CD4-positive, alpha-beta memory T cell (primary cell): Measurements from ENCODE around the gene SCO2. TPM values are rescaled to one million over a fixed set of nuclear protein-coding genes. Genes with fewer than 3 reads are reported as not detected.
A peak's percentile ranks its signal among the peaks of the same experiment; 100 is the strongest.

ENCODE experiments used
- CTCF ChIA-PET: fragments of 350-600 bp; sonication (Branson Sonifier 250); formaldehyde crosslinking; loops from one replicate; lab custom pipeline; 2021; ENCODE audit warnings: inconsistent platforms; ENCODE audit not compliant: partially characterized antibody; lab: Charles Lee
- POLR2A ChIA-PET: fragments of 350-600 bp; sonication (Branson Sonifier 250); formaldehyde crosslinking; loops from one replicate; lab custom pipeline; 2021; ENCODE audit not compliant: partially characterized antibody; lab: Charles Lee
- DNase-seq, 5 donors: peaks; one replicate each; pipeline versions ENCODE4 v3.0.0 to v3.0.0-alpha.2; 2020 to 2022; ENCODE audit warnings: mixed read lengths in 1 of 5
- H3K27ac ChIP-seq: one replicate; pipeline ENCODE4 v1.7.0; 2013; ENCODE audit warnings: low read depth, low read length
- H3K27me3 ChIP-seq: 2 replicates; pipeline ENCODE4 v1.7.0; 2013; ENCODE audit warnings: mild to moderate bottlenecking, low read length, moderate library complexity; ENCODE audit not compliant: insufficient read depth
- H3K36me3 ChIP-seq: 2 replicates; pipeline ENCODE4 v1.7.0; 2013; ENCODE audit warnings: mild to moderate bottlenecking, low read length, moderate library complexity; ENCODE audit not compliant: insufficient read depth
- H3K4me1 ChIP-seq: 2 replicates; pipeline ENCODE4 v1.7.0; 2013; ENCODE audit warnings: mild to moderate bottlenecking, low read length, moderate library complexity; ENCODE audit not compliant: insufficient read depth
- H3K4me3 ChIP-seq, 2 donors: one replicate each; pipeline ENCODE4 v1.7.0; 2013; ENCODE audit warnings: low read length in 2 of 2, mild to moderate bottlenecking in 1 of 2
- H3K9me3 ChIP-seq, 2 donors: one replicate each; pipeline ENCODE4 v1.7.0; 2013; ENCODE audit warnings: low read length in 2 of 2, control low read depth in 1 of 2; ENCODE audit not compliant: control insufficient read depth in 1 of 2
- H3K27ac Mint-ChIP-seq, 7 donors: one replicate each; pipeline ENCODE4 v1.8.0; 2020 to 2021; ENCODE audit warnings: mixed read lengths in 7 of 7, mild to moderate bottlenecking in 6 of 7, inconsistent platforms in 3 of 7, moderate library complexity in 3 of 7
- H3K27me3 Mint-ChIP-seq, 2 donors: one replicate each; pipeline ENCODE4 v1.8.0; 2020 to 2021; ENCODE audit warnings: mixed read lengths in 2 of 2
- H3K36me3 Mint-ChIP-seq, 2 donors: one replicate each; pipeline ENCODE4 v1.8.0; 2020 to 2021; ENCODE audit warnings: mixed read lengths in 2 of 2, inconsistent platforms in 1 of 2, mild to moderate bottlenecking in 1 of 2
- H3K4me1 Mint-ChIP-seq, 4 donors: one replicate each; pipeline ENCODE4 v1.8.0; 2020 to 2021; ENCODE audit warnings: mixed read lengths in 4 of 4, mild to moderate bottlenecking in 1 of 4
- H3K4me3 Mint-ChIP-seq, 8 donors: one replicate each; pipeline ENCODE4 v1.8.0; 2020 to 2021; ENCODE audit warnings: mixed read lengths in 8 of 8, mild to moderate bottlenecking in 7 of 8, moderate library complexity in 6 of 8, inconsistent platforms in 3 of 8
- H3K9me3 Mint-ChIP-seq, 8 donors: one replicate each; pipeline ENCODE4 v1.8.0; 2020 to 2021; ENCODE audit warnings: mixed read lengths in 8 of 8, mild to moderate bottlenecking in 5 of 8, inconsistent platforms in 3 of 8, moderate library complexity in 1 of 8
- intact Hi-C: fragments of 100-400 bp; cut with micrococcal nuclease; formaldehyde crosslinking; loops from one replicate; pipeline ENCODE4 v1.15.1; 2023
- polyA plus RNA-seq, 2 donors: library from polyadenylated mRNA; unstranded; fragments of 300-500 nt; fragmentation: Illumina TruSeq; gene quantifications; one replicate each; pipeline ENCODE4 v1.2.3, GENCODE V29; 2021
- total RNA-seq, 2 experiments: library from RNA; stranded (reverse); gene quantifications; one replicate each; pipeline ENCODE4 v1.2.3, GENCODE V29; 2021

The SCO2 gene, protein sequence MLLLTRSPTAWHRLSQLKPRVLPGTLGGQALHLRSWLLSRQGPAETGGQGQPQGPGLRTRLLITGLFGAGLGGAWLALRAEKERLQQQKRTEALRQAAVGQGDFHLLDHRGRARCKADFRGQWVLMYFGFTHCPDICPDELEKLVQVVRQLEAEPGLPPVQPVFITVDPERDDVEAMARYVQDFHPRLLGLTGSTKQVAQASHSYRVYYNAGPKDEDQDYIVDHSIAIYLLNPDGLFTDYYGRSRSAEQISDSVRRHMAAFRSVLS
- total RNA-seq (not detected), polyA plus RNA-seq (1 to 10 TPM; 3.6 to 8.1 TPM)

DNA sequence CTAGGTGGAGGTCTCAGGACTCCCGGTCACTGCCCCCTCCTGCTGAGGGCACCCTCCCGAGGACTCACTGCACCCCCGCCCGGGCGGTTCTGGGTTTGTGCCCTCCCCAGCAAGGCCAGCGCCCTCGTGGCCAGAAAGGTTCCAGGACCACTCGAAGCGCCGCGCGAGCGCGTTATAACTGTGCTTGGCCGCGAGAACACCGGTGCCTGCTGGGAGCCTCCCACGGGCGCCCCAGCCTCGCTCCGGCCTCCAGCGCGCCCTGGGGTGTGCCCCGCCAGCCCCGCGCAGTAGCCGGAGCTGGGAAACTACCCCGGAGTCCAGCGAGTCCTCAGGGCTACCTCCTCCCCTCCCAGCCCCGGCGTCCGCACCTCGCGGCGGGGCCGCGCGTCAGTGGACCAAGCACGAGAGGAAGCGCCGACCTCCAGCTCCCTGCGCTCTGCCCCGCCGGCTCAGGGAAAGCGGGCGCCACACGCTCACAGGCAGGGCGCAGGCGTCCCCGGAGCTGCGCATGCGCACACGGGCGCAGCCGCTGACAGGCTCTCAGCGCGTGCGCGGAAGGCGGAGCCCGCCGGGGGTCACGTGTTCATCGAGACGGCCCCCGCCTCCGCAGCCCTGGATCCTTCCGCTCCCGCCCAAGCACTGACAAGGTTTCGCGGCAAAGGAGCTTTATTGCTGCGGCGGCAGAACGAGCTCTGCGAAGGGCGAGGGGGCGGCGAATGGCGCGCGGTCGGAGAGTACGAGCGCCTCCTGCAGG lies at the start of gene SCO2:
Gene SCO2, minus strand, starts transcription at position 495 of the 754 bp plus-strand sequence. CDS start 1,187 bp downstream, outside the sequence.
- Mint-ChIP-seq H3K36me3 (peaks cover 7 to 21% of the 10 kb centered on the region in 2 donors), H3K4me1 (peaks cover 14 to 39% (median 26%) of the 10 kb centered on the region in 4 donors), H3K27ac (peak within 1 kb of the TSS; percentile 84 to 97 (median 94)), H3K4me3 (peak within 1 kb of the TSS; percentile 86 to 94 (median 92)), H3K27me3 (no peaks in the 10 kb centered on the region), H3K9me3 (no peaks in the 10 kb centered on the region)
- peaks cover 46% of the 10 kb centered on the region for H3K4me1 ChIP-seq
- peaks cover 27% of the 10 kb centered on the region for H3K36me3 ChIP-seq
- peak within 1 kb of the TSS; percentile 96 for H3K27ac ChIP-seq
- H3K27me3 ChIP-seq = no peaks in the 10 kb centered on the region
- intact Hi-C loops = loop anchor here (1.0 to 5.0 kb wide), 7 partner anchors 17 to 333 kb away; partner anchors contain the start of genes CHKB, NCAPH2, SBF1 and SYCE3
- CTCF ChIA-PET = interaction anchor here (0.6 to 5.1 kb wide), 50 partner anchors 8 to 339 kb away, joined by 3 to 135 read pairs (median 5); partner anchors contain the start of genes ARSA, CHKB, HDAC10 and KLHDC7B
- DNase-seq = peak; percentile 96 to 98 (median 98)
- H3K4me3 ChIP-seq = peak within 1 kb of the TSS; percentile 47 to 81
- POLR2A ChIA-PET = interaction anchor here (0.5 to 9.5 kb wide), 46 partner anchors 10 to 600 kb away, joined by 3 to 321 read pairs (median 6); partner anchors contain the start of genes ARSA, CHKB, HDAC10 and KLHDC7B
- no peaks in the 10 kb centered on the region for H3K9me3 ChIP-seq

DNA sequence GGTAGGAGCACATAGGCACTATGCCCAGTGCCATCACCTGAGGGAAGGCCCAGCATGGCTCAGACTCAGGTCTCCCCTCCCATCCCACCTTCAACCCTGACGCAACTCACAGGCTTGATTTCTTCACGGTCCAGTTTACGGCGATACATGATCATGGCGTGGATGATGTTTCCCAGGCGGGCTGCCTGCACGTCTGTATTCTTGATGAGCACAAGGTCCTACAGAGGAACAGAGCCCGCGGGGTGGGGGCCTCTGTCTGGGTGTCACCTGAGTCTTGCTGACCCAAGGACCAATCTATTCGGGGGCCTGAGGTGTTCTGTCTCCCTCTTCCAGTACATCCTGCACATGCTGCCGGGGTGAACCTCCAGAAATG lies 49.0 kb upstream of the SCO2 start:
- intact Hi-C loops = no loop called here
- no peaks in the 10 kb centered on the region for H3K27me3 Mint-ChIP-seq
- H3K9me3 Mint-ChIP-seq = no peaks in the 10 kb centered on the region
- Histone ChIP-seq H3K4me1 (peaks cover 4% of the 10 kb centered on the region), H3K9me3 (no peaks in the 10 kb centered on the region), H3K27me3 (no peaks in the 10 kb centered on the region), H3K27ac (no peak overlapping the region), H3K36me3 (peaks cover 17% of the 10 kb centered on the region), H3K4me3 (no peak overlapping the region)
- H3K36me3 Mint-ChIP-seq = peaks cover 15 to 24% of the 10 kb centered on the region in 2 donors
- H3K4me3 Mint-ChIP-seq = no peak overlapping the region
- DNase-seq = no peak
- H3K27ac Mint-ChIP-seq = no peak overlapping the region
- peaks cover 0 to 12% (median 5%) of the 10 kb centered on the region in 4 donors for H3K4me1 Mint-ChIP-seq
- ChIA-PET CTCF (interaction anchor here (1.0 to 1.2 kb wide), 2 partner anchors 11 to 102 kb away, joined by 4 read pairs; partner anchors contain the start of gene SYCE3), POLR2A (interaction anchor here (1.9 kb wide), 1 partner anchor 35 kb away, joined by 6 read pairs; no protein-coding TSS in a partner anchor)

DNA sequence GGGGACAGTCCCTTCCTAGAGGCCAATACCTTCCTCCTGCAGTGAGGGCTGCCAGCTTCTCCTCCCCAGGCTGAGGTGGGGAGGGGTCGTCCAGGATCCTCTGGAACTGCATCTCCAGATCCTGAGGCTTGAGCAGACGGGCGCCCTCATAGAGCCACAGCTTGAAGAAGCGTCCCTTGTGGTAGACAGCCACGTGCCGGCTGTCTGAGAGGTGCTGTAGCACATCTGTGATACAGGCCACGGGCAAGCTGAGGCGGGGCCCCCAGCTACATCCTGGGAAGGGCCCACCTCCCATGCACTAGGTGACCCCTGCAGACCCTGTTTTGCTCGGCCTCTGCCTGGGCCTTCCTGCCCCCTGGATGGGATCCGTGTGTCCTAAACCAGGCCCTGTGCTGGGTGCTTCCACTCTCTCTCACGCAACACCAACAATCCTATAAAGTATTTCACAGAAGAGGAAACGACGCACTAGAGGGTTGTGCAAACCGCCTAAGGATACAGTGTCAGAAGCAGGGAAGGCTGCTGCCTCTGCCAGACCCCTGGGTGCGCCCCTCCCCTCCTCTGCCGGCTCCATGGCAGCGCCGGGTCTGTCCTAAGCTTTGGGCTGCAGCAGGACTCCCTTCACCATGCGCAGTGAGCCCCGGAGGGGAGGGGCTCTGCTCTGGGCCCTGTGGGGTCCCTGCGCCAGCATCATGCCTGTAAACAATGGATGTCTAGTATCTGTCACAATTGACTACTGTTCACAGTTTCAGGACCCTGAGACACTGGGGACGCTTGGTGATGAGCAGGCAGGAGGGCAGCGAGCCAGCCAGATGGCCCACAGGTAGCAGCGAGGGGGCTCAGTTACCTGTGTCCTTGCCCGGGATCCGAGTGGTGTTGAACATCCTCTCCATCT lies 48.3 kb upstream of the SCO2 start:
- intact Hi-C loops = no loop called here
- Histone ChIP-seq H3K27me3 (no peaks in the 10 kb centered on the region), H3K9me3 (no peaks in the 10 kb centered on the region), H3K4me3 (no peak overlapping the region), H3K36me3 (peaks cover 22% of the 10 kb centered on the region), H3K4me1 (peaks cover 4% of the 10 kb centered on the region), H3K27ac (no peak overlapping the region)
- CTCF ChIA-PET = interaction anchor here (1.4 kb wide), 1 partner anchor 11 kb away, joined by 3 read pairs; the partner anchor contains the start of gene SYCE3
- H3K4me1 Mint-ChIP-seq = peaks cover 0 to 10% (median 5%) of the 10 kb centered on the region in 4 donors
- H3K4me3 Mint-ChIP-seq = no peak overlapping the region
- DNase-seq = no peak
- peaks cover 18 to 28% of the 10 kb centered on the region in 2 donors for H3K36me3 Mint-ChIP-seq
- POLR2A ChIA-PET = interaction anchor here (1.0 to 1.4 kb wide), 3 partner anchors 10 to 34 kb away, joined by 3 read pairs; partner anchors contain the start of gene SYCE3
- H3K27ac Mint-ChIP-seq = no peak overlapping the region
- H3K27me3 Mint-ChIP-seq = no peaks in the 10 kb centered on the region
- H3K9me3 Mint-ChIP-seq = no peaks in the 10 kb centered on the region

DNA sequence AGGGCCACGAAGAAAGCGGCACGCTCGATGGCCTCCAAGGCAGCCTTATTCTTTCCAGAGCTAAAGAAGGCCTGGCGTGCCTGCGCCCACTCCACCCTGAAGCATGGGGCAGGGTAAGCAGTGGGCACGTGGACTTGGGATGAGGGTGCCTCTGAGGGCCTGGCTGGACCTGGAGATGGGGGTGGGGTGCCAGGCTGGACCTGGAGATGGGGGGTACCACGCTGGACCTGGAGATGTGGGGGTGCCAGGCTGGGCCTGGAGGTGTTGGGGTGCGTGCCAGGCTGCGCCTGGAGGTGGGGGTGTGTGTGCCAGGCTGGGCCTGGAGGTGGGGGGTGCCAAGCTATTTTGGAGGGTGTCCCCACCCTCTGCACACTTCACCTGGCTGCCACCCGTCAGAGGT lies 47.6 kb upstream of the SCO2 start:
- POLR2A ChIA-PET = interaction anchor here (1.0 to 1.4 kb wide), 4 partner anchors 10 to 65 kb away, joined by 3 read pairs; partner anchors contain the start of genes LMF2, NCAPH2 and SYCE3
- peaks cover 21 to 31% of the 10 kb centered on the region in 2 donors for H3K36me3 Mint-ChIP-seq
- no peaks in the 10 kb centered on the region for H3K27me3 ChIP-seq
- H3K27me3 Mint-ChIP-seq = no peaks in the 10 kb centered on the region
- no peak overlapping the region for H3K27ac Mint-ChIP-seq
- H3K36me3 ChIP-seq = peaks cover 25% of the 10 kb centered on the region
- CTCF ChIA-PET = interaction anchor here (0.9 to 1.5 kb wide), 3 partner anchors 10 to 33 kb away, joined by 3 to 4 read pairs (median 3); partner anchors contain the start of gene SYCE3
- H3K4me1 ChIP-seq = peaks cover 4% of the 10 kb centered on the region
- intact Hi-C loops = no loop called here
- no peak for DNase-seq
- no peak overlapping the region for H3K27ac ChIP-seq
- H3K4me3 ChIP-seq = no peak overlapping the region
- H3K9me3 Mint-ChIP-seq = no peaks in the 10 kb centered on the region
- peaks cover 0 to 10% (median 5%) of the 10 kb centered on the region in 4 donors for H3K4me1 Mint-ChIP-seq
- no peaks in the 10 kb centered on the region for H3K9me3 ChIP-seq
- H3K4me3 Mint-ChIP-seq = no peak overlapping the region

DNA sequence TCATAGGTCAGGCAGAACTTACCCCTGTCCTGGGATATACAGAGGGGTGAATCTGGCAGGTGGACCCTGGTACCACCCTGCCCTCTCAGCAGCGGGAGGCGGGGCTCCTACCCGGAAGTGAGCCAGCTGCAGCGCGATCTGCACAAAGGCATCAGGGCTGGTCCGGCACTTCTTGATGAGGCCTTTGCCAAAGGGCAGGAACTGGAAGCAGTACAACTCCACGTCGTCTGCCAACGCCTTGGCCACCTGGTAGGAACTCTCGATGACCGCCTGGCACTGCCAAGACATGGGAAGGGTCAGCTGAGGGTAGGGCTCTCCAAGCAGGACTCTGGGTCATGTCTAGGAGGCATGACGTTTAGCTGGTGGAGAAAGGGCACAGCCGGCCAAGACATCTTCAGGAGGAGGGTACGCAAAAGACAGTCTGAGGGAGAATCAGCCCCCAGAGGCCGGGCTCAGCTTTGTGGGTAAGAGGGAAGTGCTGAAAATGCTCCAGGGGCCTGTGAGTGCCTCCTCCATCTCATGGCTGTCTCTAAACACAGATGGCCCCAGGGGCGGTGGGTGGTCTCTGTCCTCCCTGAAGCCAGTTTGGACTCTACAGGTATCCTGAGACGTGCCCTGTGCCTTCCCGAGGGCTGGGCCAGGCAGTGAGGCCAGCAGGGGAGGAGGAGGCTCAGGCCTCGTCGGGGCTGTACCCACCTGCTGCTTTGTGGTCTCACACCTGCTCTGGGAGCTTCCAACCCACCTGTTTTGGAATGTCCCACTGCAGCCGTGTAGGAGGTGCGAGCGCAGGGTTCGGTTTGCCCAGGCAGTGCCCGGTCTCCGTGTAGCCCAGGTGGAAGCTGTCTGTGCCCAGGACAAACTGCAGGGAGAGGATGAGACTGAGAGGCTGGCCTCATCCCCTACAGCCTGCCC lies 46.1 kb upstream of the SCO2 start:
- no peak overlapping the region for H3K4me3 Mint-ChIP-seq
- ChIA-PET CTCF (interaction anchor here (0.9 to 1.5 kb wide), 3 partner anchors 23 to 46 kb away, joined by 3 to 4 read pairs (median 4); partner anchors contain the start of gene SCO2), POLR2A (interaction anchor here (1.2 to 1.5 kb wide), 3 partner anchors 11 to 64 kb away, joined by 3 to 4 read pairs (median 3); partner anchors contain the start of genes CHKB, LMF2 and NCAPH2)
- DNase-seq = no peak
- peaks cover 20 to 28% of the 10 kb centered on the region in 2 donors for H3K36me3 Mint-ChIP-seq
- no peak overlapping the region for H3K27ac ChIP-seq
- H3K4me3 ChIP-seq = no peak overlapping the region
- H3K27me3 Mint-ChIP-seq = no peaks in the 10 kb centered on the region
- intact Hi-C loops = no loop called here
- H3K27ac Mint-ChIP-seq = no peak overlapping the region
- H3K4me1 ChIP-seq = no peaks in the 10 kb centered on the region
- H3K36me3 ChIP-seq = peaks cover 25% of the 10 kb centered on the region
- no peaks in the 10 kb centered on the region for H3K27me3 ChIP-seq
- H3K4me1 Mint-ChIP-seq = peaks cover 0 to 5% (median 0%) of the 10 kb centered on the region in 4 donors
- no peaks in the 10 kb centered on the region for H3K9me3 ChIP-seq
- H3K9me3 Mint-ChIP-seq = no peaks in the 10 kb centered on the region
